GM12878 (cell line): ENCODE measurements around the gene GOSR1. TPM values are rescaled to one million over a fixed set of nuclear protein-coding genes. Genes with fewer than 3 reads are reported as not detected.

ENCODE experiments used
- BMI1 ChIP-seq: fragments of 450-650 bp; IDR thresholded peaks from 2 replicates; pipeline ENCODE4 v1.6.1; 2016; ENCODE audit warnings: mild to moderate bottlenecking, moderate library complexity, borderline replicate concordance
- CBX5 ChIP-seq: sonication (generic); IDR thresholded peaks from 2 replicates; pipeline ENCODE4 v1.6.1; 2016; ENCODE audit warnings: low read depth, moderate library complexity, mild to moderate bottlenecking, inconsistent platforms
- CEBPZ ChIP-seq: fragments of 150-350 bp; IDR thresholded peaks from 2 replicates; pipeline ENCODE4 v1.6.1; 2016; ENCODE audit warnings: low read depth, low read length
- CHD4 ChIP-seq: fragments of 200-600 bp; sonication (generic); IDR thresholded peaks from 2 replicates; pipeline ENCODE4 v1.6.1; 2016; ENCODE audit warnings: mild to moderate bottlenecking
- EGR1 ChIP-seq, 2 experiments: IDR thresholded peaks; 1 replicate in 1 of 2; 2 replicates in 1 of 2; pipeline ENCODE4 v1.6.1; 2011 to 2012; ENCODE audit warnings: low read depth in 2 of 2, low read length in 2 of 2, borderline replicate concordance in 1 of 2, mild to moderate bottlenecking in 1 of 2, moderate library complexity in 1 of 2
- ELK1 ChIP-seq: IDR thresholded peaks from 2 replicates; pipeline ENCODE4 v1.6.1; 2012; ENCODE audit warnings: low read depth, low read length, improper control_type of control experiment
- FOS ChIP-seq: IDR thresholded peaks from 3 replicates; pipeline ENCODE4 v1.6.1; 2011; ENCODE audit warnings: borderline replicate concordance; ENCODE audit not compliant: insufficient read length; ENCODE audit errors: extremely low read depth
- IRF5 ChIP-seq: fragments of 450-650 bp; IDR thresholded peaks from 2 replicates; pipeline ENCODE4 v1.6.1; 2017; ENCODE audit warnings: borderline replicate concordance
- KLF5 ChIP-seq: fragments of 450-650 bp; IDR thresholded peaks from 2 replicates; pipeline ENCODE4 v1.6.1; 2014; ENCODE audit warnings: mild to moderate bottlenecking; ENCODE audit not compliant: partially characterized antibody
- LARP7 ChIP-seq: fragments of 450-650 bp; IDR thresholded peaks from 2 replicates; pipeline ENCODE4 v1.6.1; 2017; ENCODE audit warnings: mild to moderate bottlenecking
- REST ChIP-seq: IDR thresholded peaks from 2 replicates; pipeline ENCODE4 v1.6.1; 2012; ENCODE audit warnings: mild to moderate bottlenecking, low read depth, low read length
- RUNX3 ChIP-seq: IDR thresholded peaks from 2 replicates; pipeline ENCODE4 v1.6.1; 2012; ENCODE audit warnings: low read length, inconsistent platforms
- SKIL ChIP-seq: fragments of 450-650 bp; IDR thresholded peaks from 2 replicates; pipeline ENCODE4 v1.6.1; 2017; ENCODE audit warnings: mild to moderate bottlenecking, low read depth, inconsistent platforms; ENCODE audit not compliant: poor library complexity, severe bottlenecking
- SRF ChIP-seq, 2 experiments: IDR thresholded peaks; 2 replicates each; pipeline ENCODE4 v1.6.1; 2011; ENCODE audit warnings: low read depth in 2 of 2, low read length in 2 of 2, mild to moderate bottlenecking in 1 of 2, moderate library complexity in 1 of 2
- STAT3 ChIP-seq: IDR thresholded peaks from 2 replicates; pipeline ENCODE4 v1.6.1; 2011; ENCODE audit warnings: low read depth, low read length, improper control_type of control experiment
- polyA plus RNA-seq, 11 experiments: library from polyadenylated mRNA; depleted of rRNA in 4 of 11; unstranded in 6 of 11; stranded (reverse) in 5 of 11; fragments of >200 nt; fragmentation: Nextera tagmentation in 4 of 11; fragmentation: Illumina TruSeq in 1 of 11; extraction: Ambion mirVana in 4 of 11; extraction: Trizol in 1 of 11; gene quantifications; 1 replicate in 1 of 11; 2 replicates in 10 of 11; pipeline versions ENCODE4 v1.2.1 to v1.2.3, GENCODE V29; 2011 to 2016; ENCODE audit warnings: inconsistent platforms in 2 of 11, missing spikeins in 2 of 11, low read depth in 1 of 11
- total RNA-seq, 4 experiments: library from RNA; depleted of rRNA in 3 of 4; stranded (reverse); fragments of >200 nt in 3 of 4; fragmentation: Illumina TruSeq in 1 of 4; extraction: Trizol in 1 of 4; gene quantifications; 2 replicates each; pipeline versions ENCODE4 v1.2.1 to v1.2.3, GENCODE V29; 2013 to 2021
- TF ChIP-seq, protein P1 (sequence below): IDR thresholded peaks from 2 replicates; pipeline ENCODE4 v1.6.1; 2011; ENCODE audit warnings: low read depth, mild to moderate bottlenecking, low read length, moderate library complexity, borderline replicate concordance; ENCODE audit errors: extremely low read depth

GOSR1 gene
- total and polyA plus RNA-seq, 10 of the 15 experiments (the other 5 are each of a cell fraction or from before 2014, with no cell fraction given), result 21.4 to 99.3 (median 42.9) TPM

- TF ChIP-seq REST, result 0 out of 2 replicates have a peak, but pooled peaks have one; percentile 29
- TF ChIP-seq KLF5, result peak; percentile 79
- TF ChIP-seq SRF (IDR thresholded peaks at IDR 0.05; ENCODE audit: low read depth in 2 of 2, low read length in 2 of 2), result peak in 1 of 2 experiments; percentile 65; a peak in 1 of 4 replicates
- no peak for TF ChIP-seq CEBPZ
- no peak for TF ChIP-seq RUNX3
- peak; percentile 21 for TF ChIP-seq SKIL
- TF ChIP-seq FOS, result no peak
- TF ChIP-seq STAT3, result peak; percentile 43; the same call in 1 of the 2 replicates
- TF ChIP-seq EGR1 (IDR thresholded peaks at IDR 0.05; ENCODE audit: borderline replicate concordance in 1 of 2, low read depth in 2 of 2, low read length in 2 of 2), result peak in 1 of 2 experiments; percentile 62; a peak in 2 of 3 replicates
- TF ChIP-seq IRF5, result no peak
- TF ChIP-seq CHD4, result no peak
- TF ChIP-seq ELK1, result peak; percentile 53; the same call in 1 of the 2 replicates
- TF ChIP-seq, protein P1, sequence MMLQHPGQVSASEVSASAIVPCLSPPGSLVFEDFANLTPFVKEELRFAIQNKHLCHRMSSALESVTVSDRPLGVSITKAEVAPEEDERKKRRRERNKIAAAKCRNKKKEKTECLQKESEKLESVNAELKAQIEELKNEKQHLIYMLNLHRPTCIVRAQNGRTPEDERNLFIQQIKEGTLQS, result no peak
- TF ChIP-seq BMI1, result no peak
- TF ChIP-seq LARP7, result peak; percentile 53; the same call in 1 of the 2 replicates
- no peak for TF ChIP-seq CBX5
These were observed at the start of gene GOSR1 (continued) for GRCh38 chr17:30477083-30477773.
